Ovary (tissue), 3 donors: Measurements from ENCODE around the gene ROBO4.

Source experiments
- CTCF ChIP-seq, 3 donors: fragments of 450-650 bp in 2 of 3; fragments of 200-600 bp in 1 of 3; IDR thresholded peaks; one replicate each; pipeline versions ENCODE4 v1.5.1 to v1.8.0; 2016 to 2022; ENCODE audit warnings: antibody characterized with exemption in 3 of 3, mild to moderate bottlenecking in 1 of 3
- EP300 ChIP-seq: sonication (generic); formaldehyde crosslinking; IDR thresholded peaks from one replicate; pipeline ENCODE4 v1.6.1; 2017; ENCODE audit warnings: antibody characterized with exemption
- POLR2A ChIP-seq: fragments of 450-650 bp; IDR thresholded peaks from one replicate; pipeline ENCODE4 v1.6.1; 2017; ENCODE audit warnings: antibody characterized with exemption, mild to moderate bottlenecking, moderate library complexity
- donor health status: DM: no; HTN: no; CAD: no.

- TF ChIP-seq CTCF (IDR thresholded peaks at IDR 0.05) = no peak
- TF ChIP-seq POLR2A = no peak
- no peak for TF ChIP-seq EP300
Observed at GRCh38 chr11:124938970-124939369, 41.3 kb upstream of the ROBO4 start.
